ENCODE measurements around the gene RPRD1A.

GRCh38 chr18:36083729-36084128 lies 16.4 kb upstream of the RPRD1A start:
- TF ChIP-seq EZH2 (IDR thresholded peaks at IDR 0.05) (no peak), POLR2AphosphoS5 (IDR thresholded peaks at IDR 0.05; ENCODE audit: borderline replicate concordance, low read depth, low read length) (no peak)

All from SK-N-MC (cell line).